Coronary artery (tissue), 2 donors: ENCODE results near the gene SLC34A3.

Experiments
- DNase-seq: peaks from one replicate; pipeline ENCODE4 v3.0.0-alpha.2; 2017; ENCODE audit warnings: low spot score
- H3K27ac ChIP-seq, 2 donors: fragments of 200-600 bp; sonication (generic); one replicate each; pipeline ENCODE4 v1.5.1; 2016 to 2019
- H3K4me3 ChIP-seq: fragments of 200-600 bp; sonication (generic); 2 replicates; pipeline ENCODE4 v1.5.1; 2016; ENCODE audit warnings: mild to moderate bottlenecking, moderate library complexity
- TF ChIP-seq, protein P1 (sequence below): fragments of 200-600 bp; sonication (generic); IDR thresholded peaks from one replicate; pipeline ENCODE4 v1.5.1; 2019; ENCODE audit warnings: antibody characterized with exemption

Gene SLC34A3

GRCh38 chr9:137232510-137232909 is 1.8 kb downstream of the SLC34A3 start:
- Histone ChIP-seq H3K27ac (no peak overlapping the region), H3K4me3 (no peak overlapping the region)
- TF ChIP-seq, protein P1, sequence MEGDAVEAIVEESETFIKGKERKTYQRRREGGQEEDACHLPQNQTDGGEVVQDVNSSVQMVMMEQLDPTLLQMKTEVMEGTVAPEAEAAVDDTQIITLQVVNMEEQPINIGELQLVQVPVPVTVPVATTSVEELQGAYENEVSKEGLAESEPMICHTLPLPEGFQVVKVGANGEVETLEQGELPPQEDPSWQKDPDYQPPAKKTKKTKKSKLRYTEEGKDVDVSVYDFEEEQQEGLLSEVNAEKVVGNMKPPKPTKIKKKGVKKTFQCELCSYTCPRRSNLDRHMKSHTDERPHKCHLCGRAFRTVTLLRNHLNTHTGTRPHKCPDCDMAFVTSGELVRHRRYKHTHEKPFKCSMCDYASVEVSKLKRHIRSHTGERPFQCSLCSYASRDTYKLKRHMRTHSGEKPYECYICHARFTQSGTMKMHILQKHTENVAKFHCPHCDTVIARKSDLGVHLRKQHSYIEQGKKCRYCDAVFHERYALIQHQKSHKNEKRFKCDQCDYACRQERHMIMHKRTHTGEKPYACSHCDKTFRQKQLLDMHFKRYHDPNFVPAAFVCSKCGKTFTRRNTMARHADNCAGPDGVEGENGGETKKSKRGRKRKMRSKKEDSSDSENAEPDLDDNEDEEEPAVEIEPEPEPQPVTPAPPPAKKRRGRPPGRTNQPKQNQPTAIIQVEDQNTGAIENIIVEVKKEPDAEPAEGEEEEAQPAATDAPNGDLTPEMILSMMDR, result no peak
- DNase-seq, result no peak

DNA sequence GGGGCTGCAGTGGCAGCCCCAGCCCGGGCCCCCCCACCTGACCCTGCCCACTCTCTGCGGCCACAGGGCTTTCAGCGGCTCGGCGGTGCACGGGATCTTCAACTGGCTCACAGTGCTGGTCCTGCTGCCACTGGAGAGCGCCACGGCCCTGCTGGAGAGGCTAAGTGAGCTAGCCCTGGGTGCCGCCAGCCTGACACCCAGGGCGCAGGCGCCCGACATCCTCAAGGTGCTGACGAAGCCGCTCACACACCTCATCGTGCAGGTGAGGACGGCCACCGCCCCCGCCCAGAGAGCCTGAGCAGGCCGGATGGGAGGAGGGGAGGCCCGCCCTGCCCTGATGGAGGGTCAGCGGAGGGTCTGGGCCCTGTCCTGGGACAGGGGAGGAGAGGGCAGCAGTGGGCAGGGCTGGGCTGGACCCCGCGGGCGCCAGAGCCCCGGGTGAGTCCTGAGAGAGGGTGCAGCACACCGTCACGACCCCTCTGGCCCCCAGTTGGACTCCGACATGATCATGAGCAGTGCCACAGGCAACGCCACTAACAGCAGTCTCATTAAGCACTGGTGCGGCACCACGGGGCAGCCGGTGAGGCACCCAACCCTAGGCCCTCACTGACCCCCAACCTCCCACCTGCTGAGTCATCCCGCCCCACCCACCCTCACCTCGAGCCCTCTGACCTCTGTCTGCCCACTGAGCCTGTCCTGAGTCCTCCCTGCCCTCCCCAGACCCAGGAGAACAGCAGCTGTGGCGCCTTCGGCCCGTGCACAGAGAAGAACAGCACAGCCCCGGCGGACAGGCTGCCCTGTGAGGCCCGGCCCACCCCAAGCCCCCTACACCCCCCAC is 2.7 kb downstream of the SLC34A3 start:
- no peak for DNase-seq
- TF ChIP-seq, protein P1, result no peak
- no peak overlapping the region for H3K4me3 ChIP-seq
- no peak overlapping the region for H3K27ac ChIP-seq

- Histone ChIP-seq H3K27ac (no peak overlapping the region), H3K4me3 (no peak overlapping the region)
- no peak for DNase-seq
- TF ChIP-seq, protein P1, result no peak
These were observed 3.5 kb downstream of the SLC34A3 start for GRCh38 chr9:137234055-137234697.

DNA sequence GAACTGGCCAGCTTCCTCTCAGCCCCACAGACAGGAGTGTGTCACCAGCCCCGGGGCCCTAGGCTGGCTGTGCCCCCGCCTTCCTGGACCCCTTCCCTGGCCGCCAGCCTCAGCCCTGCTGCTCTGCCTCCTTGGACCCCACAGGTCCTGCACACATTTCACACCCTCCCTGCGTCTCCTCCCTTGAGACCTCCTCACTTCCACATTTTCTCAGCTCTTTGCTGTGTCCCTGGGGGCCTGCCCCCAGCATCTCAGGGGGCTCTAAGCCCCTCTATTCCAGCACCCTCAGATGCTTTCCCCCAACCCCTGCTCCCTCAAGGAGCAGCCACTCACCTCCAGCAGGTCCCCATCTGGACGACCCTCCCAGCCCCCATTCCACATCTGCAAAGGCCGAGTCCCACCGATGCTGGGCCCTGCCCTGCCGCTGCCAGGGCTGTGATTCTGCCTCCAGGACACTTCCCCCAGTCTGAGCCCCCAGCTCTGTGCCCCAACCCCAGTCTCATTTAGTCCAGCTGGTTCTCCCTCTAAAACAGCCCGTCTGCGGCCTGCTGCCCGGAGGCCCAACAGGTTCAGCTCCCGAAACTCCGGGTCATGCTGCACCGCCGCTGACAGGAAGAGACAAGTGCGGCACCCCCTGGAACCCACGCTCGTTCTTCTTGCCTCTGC is 4.2 kb downstream of the SLC34A3 start:
- H3K27ac ChIP-seq, result no peak overlapping the region
- no peak overlapping the region for H3K4me3 ChIP-seq
- TF ChIP-seq, protein P1, result no peak
- no peak for DNase-seq

DNA sequence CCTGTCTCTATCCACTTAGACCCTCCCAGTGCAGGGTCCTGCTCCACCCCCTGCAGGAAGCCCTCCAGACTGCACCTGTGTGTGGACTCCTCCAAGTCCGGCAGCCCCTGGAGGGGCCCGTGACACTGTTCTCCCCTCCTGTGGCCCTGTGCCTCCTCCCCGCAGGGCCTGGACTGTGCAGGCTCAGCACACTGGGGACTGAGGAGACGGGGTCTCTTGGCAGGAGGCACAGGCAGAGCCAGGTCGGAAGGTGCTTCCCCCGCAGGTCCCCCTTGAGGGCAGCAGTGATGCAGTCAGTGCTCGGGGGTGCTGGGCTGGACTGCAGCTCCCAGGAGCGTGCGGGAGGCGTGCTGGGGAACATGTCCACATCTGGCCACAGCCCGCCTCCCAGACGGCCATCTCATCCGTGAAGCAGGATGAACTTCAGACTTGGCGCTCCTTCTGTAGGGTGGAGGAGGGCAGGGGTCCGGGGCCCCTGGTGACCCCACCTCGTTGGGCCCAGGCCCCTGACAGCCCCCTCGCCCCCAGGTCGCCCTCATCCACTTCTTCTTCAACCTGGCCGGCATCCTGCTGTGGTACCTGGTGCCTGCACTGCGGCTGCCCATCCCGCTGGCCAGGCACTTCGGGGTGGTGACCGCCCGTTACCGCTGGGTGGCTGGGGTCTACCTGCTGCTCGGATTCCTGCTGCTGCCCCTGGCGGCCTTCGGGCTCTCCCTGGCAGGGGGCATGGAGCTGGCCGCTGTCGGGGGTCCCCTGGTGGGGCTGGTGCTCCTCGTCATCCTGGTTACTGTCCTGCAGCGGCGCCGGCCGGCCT is 4.9 kb downstream of the SLC34A3 start:
- peak overlapping the region; percentile 51 for H3K4me3 ChIP-seq
- H3K27ac ChIP-seq, result no peak overlapping the region
- TF ChIP-seq, protein P1, result no peak
- no peak for DNase-seq

GRCh38 chr9:137236238-137236935 is 5.7 kb downstream of the SLC34A3 start:
- DNase-seq, result peak; percentile 86
- no peak overlapping the region for H3K27ac ChIP-seq

More at GRCh38 chr9:137236238-137236935, 5.7 kb downstream of the SLC34A3 start:
- peak overlapping the region; percentile 51 for H3K4me3 ChIP-seq
- TF ChIP-seq, protein P1, result peak; percentile 99
